Measurements from ENCODE around the gene ZNF692. TPM values are rescaled to one million over a fixed set of nuclear protein-coding genes. Genes with fewer than 3 reads are reported as not detected.

ZNF692 gene
- total and polyA plus RNA-seq, 2 of the 13 experiments (the other 11 are each of a cell fraction or from before 2014, with no cell fraction given) = 27.3 to 45.8 TPM

- TF ChIP-seq, protein P1, sequence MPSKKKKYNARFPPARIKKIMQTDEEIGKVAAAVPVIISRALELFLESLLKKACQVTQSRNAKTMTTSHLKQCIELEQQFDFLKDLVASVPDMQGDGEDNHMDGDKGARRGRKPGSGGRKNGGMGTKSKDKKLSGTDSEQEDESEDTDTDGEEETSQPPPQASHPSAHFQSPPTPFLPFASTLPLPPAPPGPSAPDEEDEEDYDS (CRISPR knock-in tag; IDR thresholded peaks at IDR 0.05) = no peak; the same call in 1 of the 2 replicates
- TF ChIP-seq, protein P2, sequence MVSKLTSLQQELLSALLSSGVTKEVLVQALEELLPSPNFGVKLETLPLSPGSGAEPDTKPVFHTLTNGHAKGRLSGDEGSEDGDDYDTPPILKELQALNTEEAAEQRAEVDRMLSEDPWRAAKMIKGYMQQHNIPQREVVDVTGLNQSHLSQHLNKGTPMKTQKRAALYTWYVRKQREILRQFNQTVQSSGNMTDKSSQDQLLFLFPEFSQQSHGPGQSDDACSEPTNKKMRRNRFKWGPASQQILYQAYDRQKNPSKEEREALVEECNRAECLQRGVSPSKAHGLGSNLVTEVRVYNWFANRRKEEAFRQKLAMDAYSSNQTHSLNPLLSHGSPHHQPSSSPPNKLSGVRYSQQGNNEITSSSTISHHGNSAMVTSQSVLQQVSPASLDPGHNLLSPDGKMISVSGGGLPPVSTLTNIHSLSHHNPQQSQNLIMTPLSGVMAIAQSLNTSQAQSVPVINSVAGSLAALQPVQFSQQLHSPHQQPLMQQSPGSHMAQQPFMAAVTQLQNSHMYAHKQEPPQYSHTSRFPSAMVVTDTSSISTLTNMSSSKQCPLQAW (CRISPR knock-in tag; IDR thresholded peaks at IDR 0.05) = peak; percentile 39; the same call in 1 of the 2 replicates
- TF ChIP-seq HOXA3 (CRISPR knock-in tag; IDR thresholded peaks at IDR 0.05) (peak; percentile 61; the same call in 1 of the 2 replicates), ZNF780A (CRISPR knock-in tag; IDR thresholded peaks at IDR 0.05) (no peak; the same call in 1 of the 2 replicates), AHR (CRISPR knock-in tag; IDR thresholded peaks at IDR 0.05) (0 out of 2 replicates have a peak, but pooled peaks have one; percentile 24), ZNF263 (CRISPR knock-in tag; IDR thresholded peaks at IDR 0.05) (peak; percentile 15; the same call in 1 of the 2 replicates), SRY (CRISPR knock-in tag; IDR thresholded peaks at IDR 0.05) (peak; percentile 62; the same call in 1 of the 2 replicates), ZNF574 (CRISPR knock-in tag; IDR thresholded peaks at IDR 0.05) (peak; percentile 75), ZNF678 (CRISPR knock-in tag; IDR thresholded peaks at IDR 0.05) (peak; percentile 74; the same call in 1 of the 2 replicates), NR2F2 (IDR thresholded peaks at IDR 0.05; ENCODE audit: borderline replicate concordance, low read depth) (peak; percentile 58; the same call in 1 of the 2 replicates), PAXIP1 (CRISPR knock-in tag; conservative IDR thresholded peaks at IDR 0.05) (no peak), ZFAT (CRISPR knock-in tag; conservative IDR thresholded peaks at IDR 0.05) (no peak), TRAFD1 (CRISPR knock-in tag; IDR thresholded peaks at IDR 0.05; ENCODE audit: borderline replicate concordance) (no peak), ARID4A (CRISPR knock-in tag; IDR thresholded peaks at IDR 0.05; ENCODE audit: borderline replicate concordance) (peak; percentile 74)
Measured at GRCh38 chr1:248873409-248873992, 14.6 kb upstream of the ZNF692 start (continued).

Data from HepG2 (cell line).